ENCODE measurements around the gene ULK3. TPM values are rescaled to one million over a fixed set of nuclear protein-coding genes. Genes with fewer than 3 reads are reported as not detected.

The ULK3 gene
- total RNA-seq, 1 donor from 2014 or later, result 43.9 TPM

DNA sequence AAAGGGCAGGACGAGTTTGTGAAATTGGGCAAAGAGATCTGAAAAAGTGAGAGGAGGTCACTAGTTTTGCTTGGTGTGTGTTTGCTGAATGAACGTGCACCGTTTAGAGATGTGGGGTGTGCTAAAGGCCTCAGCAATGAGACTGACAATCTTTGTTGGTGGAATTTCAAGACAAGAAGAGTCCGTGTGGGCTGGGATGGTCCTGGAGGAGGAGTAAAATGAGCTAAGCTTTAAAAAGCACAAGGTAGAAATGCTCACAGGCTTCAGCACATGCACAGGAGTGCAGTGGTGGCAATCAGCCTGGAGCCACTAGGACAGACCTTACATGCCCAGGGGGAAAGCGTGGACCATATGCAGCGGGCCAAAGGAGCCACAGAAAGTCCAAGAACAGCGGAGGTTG is 18.0 kb downstream of the ULK3 start:
- H3K9me3 ChIP-seq, result no peaks in the 10 kb centered on the region
- ATAC-seq (no peak), DNase-seq (no peak)
- no peak overlapping the region for H3K27ac ChIP-seq
- intact Hi-C loops (cut with DNase I), result no loop called here
- H3K27me3 ChIP-seq, result peaks cover 25% of the 10 kb centered on the region
- TF ChIP-seq, protein P1, sequence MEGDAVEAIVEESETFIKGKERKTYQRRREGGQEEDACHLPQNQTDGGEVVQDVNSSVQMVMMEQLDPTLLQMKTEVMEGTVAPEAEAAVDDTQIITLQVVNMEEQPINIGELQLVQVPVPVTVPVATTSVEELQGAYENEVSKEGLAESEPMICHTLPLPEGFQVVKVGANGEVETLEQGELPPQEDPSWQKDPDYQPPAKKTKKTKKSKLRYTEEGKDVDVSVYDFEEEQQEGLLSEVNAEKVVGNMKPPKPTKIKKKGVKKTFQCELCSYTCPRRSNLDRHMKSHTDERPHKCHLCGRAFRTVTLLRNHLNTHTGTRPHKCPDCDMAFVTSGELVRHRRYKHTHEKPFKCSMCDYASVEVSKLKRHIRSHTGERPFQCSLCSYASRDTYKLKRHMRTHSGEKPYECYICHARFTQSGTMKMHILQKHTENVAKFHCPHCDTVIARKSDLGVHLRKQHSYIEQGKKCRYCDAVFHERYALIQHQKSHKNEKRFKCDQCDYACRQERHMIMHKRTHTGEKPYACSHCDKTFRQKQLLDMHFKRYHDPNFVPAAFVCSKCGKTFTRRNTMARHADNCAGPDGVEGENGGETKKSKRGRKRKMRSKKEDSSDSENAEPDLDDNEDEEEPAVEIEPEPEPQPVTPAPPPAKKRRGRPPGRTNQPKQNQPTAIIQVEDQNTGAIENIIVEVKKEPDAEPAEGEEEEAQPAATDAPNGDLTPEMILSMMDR (IDR thresholded peaks at IDR 0.05), result no peak
- no peak overlapping the region for H3K4me3 ChIP-seq
- H3K4me1 ChIP-seq, result no peaks in the 10 kb centered on the region
- H3K36me3 ChIP-seq, result no peaks in the 10 kb centered on the region

GRCh38 chr15:74823324-74823723 is 19.6 kb downstream of the ULK3 start:
- Histone ChIP-seq H3K9me3 (no peaks in the 10 kb centered on the region), H3K27ac (no peak overlapping the region), H3K4me3 (no peak overlapping the region), H3K27me3 (peaks cover 18% of the 10 kb centered on the region), H3K4me1 (no peaks in the 10 kb centered on the region), H3K36me3 (no peaks in the 10 kb centered on the region)
- TF ChIP-seq, protein P1 (IDR thresholded peaks at IDR 0.05), result no peak
- DNase-seq, result no peak
- intact Hi-C loops (cut with DNase I), result no loop called here
- ATAC-seq, result no peak

DNA sequence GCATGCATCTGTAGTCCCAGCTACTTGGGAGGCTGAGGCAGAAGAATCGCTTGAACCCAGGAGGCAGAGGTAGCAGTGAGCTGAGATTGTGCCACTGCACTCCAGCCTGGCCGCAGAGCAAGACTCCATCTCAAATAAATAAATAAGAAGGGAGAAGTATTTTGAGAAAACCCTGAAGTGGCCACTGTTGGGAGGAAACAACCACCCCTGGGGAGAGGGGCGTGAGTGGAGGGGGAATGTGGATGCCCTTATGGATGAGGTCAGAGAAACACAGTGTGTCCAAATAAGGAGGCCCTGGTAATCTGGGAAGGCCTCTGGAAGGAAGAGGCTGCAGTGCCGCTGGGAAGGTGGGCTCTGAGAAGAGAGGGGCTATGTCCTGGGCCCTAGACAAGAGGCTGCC is 20.7 kb downstream of the ULK3 start:
- no peak for ATAC-seq
- TF ChIP-seq, protein P1 (IDR thresholded peaks at IDR 0.05), result no peak
- Histone ChIP-seq H3K4me3 (no peak overlapping the region), H3K36me3 (no peaks in the 10 kb centered on the region), H3K9me3 (no peaks in the 10 kb centered on the region), H3K4me1 (no peaks in the 10 kb centered on the region), H3K27me3 (peaks cover 8% of the 10 kb centered on the region), H3K27ac (no peak overlapping the region)
- intact Hi-C loops (cut with DNase I), result no loop called here
- DNase-seq, result no peak

DNA sequence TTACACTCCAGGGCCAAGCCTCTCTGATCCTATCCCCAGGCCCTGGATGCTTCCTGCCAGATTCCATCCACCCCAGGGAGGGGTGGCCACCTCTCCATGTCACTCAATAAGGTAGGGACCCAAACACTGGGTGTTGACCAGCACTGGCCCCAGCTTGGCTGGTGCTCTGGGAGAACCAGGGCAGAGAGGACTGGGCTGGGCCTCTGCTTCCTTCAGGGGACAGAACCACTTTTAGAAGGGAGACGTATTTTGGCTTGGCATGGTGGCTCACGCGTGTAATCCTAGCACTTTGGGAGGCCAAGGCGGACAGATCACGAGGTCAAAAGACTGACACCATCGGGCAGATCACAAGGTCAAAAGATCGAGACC is 21.2 kb downstream of the ULK3 start:
- intact Hi-C loops (cut with DNase I), result no loop called here
- ATAC-seq (no peak), DNase-seq (no peak)
- Histone ChIP-seq H3K27me3 (peaks cover 3% of the 10 kb centered on the region), H3K4me1 (no peaks in the 10 kb centered on the region), H3K4me3 (no peak overlapping the region), H3K36me3 (no peaks in the 10 kb centered on the region), H3K9me3 (no peaks in the 10 kb centered on the region), H3K27ac (no peak overlapping the region)
- TF ChIP-seq, protein P1 (IDR thresholded peaks at IDR 0.05), result no peak

DNA sequence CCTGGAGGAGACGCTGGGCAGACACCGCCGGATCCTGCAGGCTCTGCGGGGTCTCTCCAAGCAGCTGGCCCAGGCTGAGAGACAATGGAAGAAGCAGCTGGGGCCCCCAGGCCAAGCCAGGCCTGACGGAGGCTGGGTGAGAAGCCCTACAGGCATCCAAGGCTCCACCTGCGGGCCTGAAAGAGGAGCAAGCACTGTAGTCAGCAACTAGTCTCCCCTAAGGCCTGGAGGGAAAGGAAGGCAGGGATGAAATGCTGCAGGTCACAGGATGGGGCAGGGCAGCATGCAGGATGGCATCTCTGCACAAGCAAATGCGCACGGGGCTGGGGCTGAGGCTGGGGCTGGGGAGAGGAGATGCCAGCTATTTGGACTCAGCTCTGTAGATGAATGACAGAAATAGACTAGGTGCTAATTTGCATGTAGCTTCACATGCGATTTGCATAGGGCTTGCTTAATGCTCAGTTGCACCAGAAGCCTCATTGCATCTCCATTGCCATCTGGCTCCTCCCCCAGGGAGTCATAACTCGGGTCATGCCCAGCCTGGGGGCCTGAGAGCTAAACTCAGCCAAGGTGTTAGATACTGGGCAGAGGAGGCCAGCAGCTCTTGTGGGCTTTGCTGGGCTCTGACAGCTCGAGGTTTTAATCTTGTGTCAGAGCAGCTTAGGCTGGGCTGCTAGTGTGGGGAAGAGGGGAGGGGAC is 21.7 kb downstream of the ULK3 start:
- ATAC-seq, result no peak
- no peak for DNase-seq
- no peaks in the 10 kb centered on the region for H3K36me3 ChIP-seq
- intact Hi-C loops (cut with DNase I), result no loop called here
- H3K4me1 ChIP-seq, result no peaks in the 10 kb centered on the region
- H3K27me3 ChIP-seq, result no peaks in the 10 kb centered on the region
- H3K27ac ChIP-seq, result no peak overlapping the region
- H3K4me3 ChIP-seq, result no peak overlapping the region
- TF ChIP-seq, protein P1 (IDR thresholded peaks at IDR 0.05), result no peak
- no peaks in the 10 kb centered on the region for H3K9me3 ChIP-seq

GRCh38 chr15:74820056-74820455 is 22.9 kb downstream of the ULK3 start:
- TF ChIP-seq, protein P1 (IDR thresholded peaks at IDR 0.05), result no peak
- H3K27me3 ChIP-seq, result no peaks in the 10 kb centered on the region
- DNase-seq, result no peak

More at GRCh38 chr15:74820056-74820455, 22.9 kb downstream of the ULK3 start:
- Histone ChIP-seq H3K4me1 (no peaks in the 10 kb centered on the region), H3K9me3 (no peaks in the 10 kb centered on the region), H3K4me3 (no peak overlapping the region), H3K27ac (no peak overlapping the region), H3K36me3 (no peaks in the 10 kb centered on the region)
- ATAC-seq, result no peak
- intact Hi-C loops (cut with DNase I), result no loop called here
